GM21619 (cell line): ENCODE data around the gene LPCAT1.
"Not testable (repeated sequence)": the region's sequence is repeated elsewhere in the genome, so short reads cannot be mapped to it uniquely, and the experiment has no call there.

Experiments
- ATAC-seq: cut with Tn5 transposase; IDR thresholded peaks from one replicate; pipeline ENCODE4 v1.9.1; 2021; ENCODE audit not compliant: unreplicated experiment

Gene LPCAT1

GRCh38 chr5:1523480-1523792 lies 324 bp downstream of the LPCAT1 start:
- peak; percentile 17 for ATAC-seq

- ATAC-seq = no peak
Measured at GRCh38 chr5:1522601-1523479, 920 bp downstream of the LPCAT1 start.

- ATAC-seq = no peak
Measured at GRCh38 chr5:1521671-1522600, 1.8 kb downstream of the LPCAT1 start.

- ATAC-seq = no peak
Measured at GRCh38 chr5:1520791-1521453, 2.8 kb downstream of the LPCAT1 start.

- ATAC-seq = no peak
Measured at GRCh38 chr5:1519631-1520210, 4.0 kb downstream of the LPCAT1 start.

- no peak for ATAC-seq
Measured at GRCh38 chr5:1517838-1518237, 5.9 kb downstream of the LPCAT1 start.

GRCh38 chr5:1516615-1517601 lies 6.9 kb downstream of the LPCAT1 start:
- ATAC-seq = no peak

- ATAC-seq = no peak
Measured at GRCh38 chr5:1515921-1516571, 7.7 kb downstream of the LPCAT1 start.

GRCh38 chr5:1515311-1515920 lies 8.3 kb downstream of the LPCAT1 start:
- ATAC-seq = no peak

GRCh38 chr5:1514819-1515310 lies 8.9 kb downstream of the LPCAT1 start:
- ATAC-seq = not testable (repeated sequence)

- ATAC-seq = no peak
Measured at GRCh38 chr5:1514027-1514818, 9.5 kb downstream of the LPCAT1 start.

- no peak for ATAC-seq
Measured at GRCh38 chr5:1513326-1514026, 10.3 kb downstream of the LPCAT1 start.

- no peak for ATAC-seq
Measured at GRCh38 chr5:1512541-1513291, 11.0 kb downstream of the LPCAT1 start.

GRCh38 chr5:1511651-1512540 lies 11.9 kb downstream of the LPCAT1 start:
- ATAC-seq = no peak

GRCh38 chr5:1511048-1511447 lies 12.7 kb downstream of the LPCAT1 start:
- no peak for ATAC-seq

GRCh38 chr5:1510631-1511030 lies 13.1 kb downstream of the LPCAT1 start:
- ATAC-seq = no peak
